Endothelial cell of umbilical vein (primary cell): Measurements from ENCODE around the gene KIAA0825. TPM values are rescaled to one million over a fixed set of nuclear protein-coding genes. Genes with fewer than 3 reads are reported as not detected.

ENCODE experiments used
- BruUV-seq: library from RNA; stranded (reverse); fragments of 400-500 nt; replicated peaks from 2 replicates; lab custom pipeline; 2021; lab: Mats Ljungman, UMichigan
- CTCF ChIA-PET: fragments of 300-600, 350-600 bp; sonication (Branson Sonifier 250); formaldehyde crosslinking; loops from one replicate; lab custom pipeline; 2021; ENCODE audit warnings: antibody characterized with exemption, inconsistent platforms; lab: Charles Lee
- POLR2A ChIA-PET: fragments of 300-600, 350-600 bp; sonication (Branson Sonifier 250); formaldehyde crosslinking; loops from one replicate; lab custom pipeline; 2021; ENCODE audit warnings: antibody characterized with exemption, inconsistent platforms; lab: Charles Lee
- DNase-seq: peaks from one replicate; pipeline ENCODE4 v3.0.0-alpha.2; 2011; ENCODE audit warnings: low read depth, low spot score
- FAIRE-seq: peaks from 2 replicates; lab custom pipeline; 2011; peaks lifted over from hg19 to GRCh38; lab: Jason Lieb, UNC
- H2AFZ ChIP-seq: 2 replicates; pipeline ENCODE4 v1.6.0; 2012; ENCODE audit warnings: low read depth, low read length, control low read depth, inconsistent platforms
- H3K27ac ChIP-seq: 2 replicates; pipeline ENCODE4 v1.5.1; 2011; ENCODE audit warnings: low read depth, mild to moderate bottlenecking, control low read depth, low read length, moderate library complexity; ENCODE audit not compliant: insufficient read depth
- H3K27me3 ChIP-seq, 2 experiments: 2 replicates each; pipeline versions ENCODE4 v1.6.0 to v1.6.1; 2011; ENCODE audit warnings: low read length in 2 of 2, mixed read lengths in 1 of 2; ENCODE audit not compliant: control insufficient read depth in 2 of 2, insufficient read depth in 2 of 2
- H3K36me3 ChIP-seq, 2 experiments: 2 replicates in 1 of 2; 3 replicates in 1 of 2; pipeline ENCODE4 v1.5.1; 2011; ENCODE audit warnings: low read length in 2 of 2, mild to moderate bottlenecking in 1 of 2, moderate library complexity in 1 of 2; ENCODE audit not compliant: control insufficient read depth in 2 of 2, insufficient read depth in 2 of 2; ENCODE audit errors: extremely low read depth in 1 of 2
- H3K4me1 ChIP-seq: 3 replicates; pipeline ENCODE4 v1.5.1; 2011; ENCODE audit warnings: mild to moderate bottlenecking, low read length; ENCODE audit not compliant: control insufficient read depth, insufficient read depth; ENCODE audit errors: extremely low read depth
- H3K4me2 ChIP-seq: 2 replicates; pipeline ENCODE4 v1.6.1; 2011; ENCODE audit warnings: low read length, control low read depth, mixed read lengths; ENCODE audit not compliant: insufficient read depth
- H3K4me3 ChIP-seq, 3 experiments: fragments of 200-600 bp in 1 of 3; sonication (generic), shearing (Covaris generic) in 1 of 3; replicated peaks in 1 of 3; 2 replicates each; pipeline ENCODE4 v1.5.1; 2011 to 2016; ENCODE audit warnings: control low read depth in 3 of 3, low read length in 3 of 3, mild to moderate bottlenecking in 2 of 3, inconsistent platforms in 1 of 3, low read depth in 1 of 3, moderate library complexity in 1 of 3; ENCODE audit not compliant: insufficient read depth in 1 of 3
- H3K79me2 ChIP-seq: 2 replicates; pipeline ENCODE4 v1.6.0; 2012; ENCODE audit warnings: low read length, inconsistent platforms; ENCODE audit not compliant: control insufficient read depth, insufficient read depth
- H3K9ac ChIP-seq: replicated peaks from 2 replicates; pipeline ENCODE3; 2011; ENCODE audit warnings: low read length, control low read depth; ENCODE audit not compliant: insufficient read depth; ENCODE audit errors: extremely low read depth
- H3K9me1 ChIP-seq: replicated peaks from 3 replicates; pipeline ENCODE4 v1.6.0; 2011; ENCODE audit warnings: mild to moderate bottlenecking, low read length; ENCODE audit not compliant: control insufficient read depth, insufficient read depth; ENCODE audit errors: extremely low read depth
- H3K9me3 ChIP-seq: replicated peaks from 2 replicates; pipeline ENCODE4 v1.5.1; 2012; ENCODE audit warnings: low read length, inconsistent platforms; ENCODE audit not compliant: control insufficient read depth, insufficient read depth
- H4K20me1 ChIP-seq: replicated peaks from 2 replicates; pipeline ENCODE3; 2011; ENCODE audit warnings: mild to moderate bottlenecking, low read length; ENCODE audit not compliant: control insufficient read depth, insufficient read depth; ENCODE audit errors: extremely low read depth
- CTCF ChIP-seq, 2 donors: IDR thresholded peaks; 1 replicate in 1 of 2; 2 replicates in 1 of 2; pipeline ENCODE4 v1.5.1; 2011; ENCODE audit warnings: low read length in 2 of 2, mild to moderate bottlenecking in 2 of 2, moderate library complexity in 2 of 2, control low read depth in 1 of 2, inconsistent platforms in 1 of 2, low read depth in 1 of 2; ENCODE audit not compliant: insufficient read depth in 1 of 2; ENCODE audit errors: extremely low read depth in 1 of 2
- EZH2 ChIP-seq: IDR thresholded peaks from 2 replicates; pipeline ENCODE4 v1.6.1; 2012; ENCODE audit warnings: borderline replicate concordance, low read depth, mild to moderate bottlenecking, moderate library complexity, low read length, inconsistent platforms; ENCODE audit not compliant: severe bottlenecking
- FOS ChIP-seq: IDR thresholded peaks from 2 replicates; pipeline ENCODE4 v1.6.1; 2011; ENCODE audit warnings: mild to moderate bottlenecking, low read length, moderate library complexity, borderline replicate concordance; ENCODE audit not compliant: insufficient read depth
- GATA2 ChIP-seq: IDR thresholded peaks from 2 replicates; pipeline ENCODE4 v1.7.0; 2011; ENCODE audit warnings: low read depth, mild to moderate bottlenecking, moderate library complexity, mixed read lengths, low read length; ENCODE audit not compliant: insufficient read length, insufficient read depth
- JUN ChIP-seq: IDR thresholded peaks from 2 replicates; pipeline ENCODE4 v1.6.1; 2011; ENCODE audit warnings: borderline replicate concordance, low read depth; ENCODE audit not compliant: insufficient read length, insufficient read depth
- MYC ChIP-seq: IDR thresholded peaks from one replicate; pipeline ENCODE4 v1.6.1; 2011; ENCODE audit warnings: mild to moderate bottlenecking, low read depth, low read length
- POLR2A ChIP-seq: IDR thresholded peaks from 2 replicates; pipeline ENCODE4 v1.6.1; 2012; ENCODE audit warnings: low read depth, mild to moderate bottlenecking, control low read depth, low read length
- POLR2AphosphoS5 ChIP-seq: IDR thresholded peaks from 2 replicates; pipeline ENCODE4 v1.6.1; 2012; ENCODE audit warnings: low read depth, mild to moderate bottlenecking, control low read depth, low read length, moderate library complexity; ENCODE audit not compliant: insufficient read depth
- dilution Hi-C: fragments of 300-500 bp; cut with MboI; formaldehyde crosslinking; loops from one replicate; pipeline ENCODE4 v1.15.0; 2019; ENCODE audit warnings: low sequenced_read_pairs; ENCODE audit not compliant: extremely low pct_ligation_motif_present
- intact Hi-C: fragments of 100-400 bp; cut with micrococcal nuclease; formaldehyde crosslinking; loops from one replicate; pipeline ENCODE4 v1.10.0; 2022
- polyA plus RNA-seq, 4 experiments: library from polyadenylated mRNA; depleted of rRNA in 3 of 4; stranded (reverse) in 3 of 4; unstranded in 1 of 4; fragments of >200 nt; gene quantifications; 2 replicates each; pipeline versions ENCODE4 v1.2.1 to v1.2.3, GENCODE V29; 2011 to 2012; ENCODE audit warnings: missing spikeins in 1 of 4
- total RNA-seq: library from RNA; stranded (reverse); gene quantifications from 2 replicates; pipeline ENCODE4 v1.2.3, GENCODE V29; 2021
- TF ChIP-seq, protein P1 (sequence below): IDR thresholded peaks from 2 replicates; pipeline ENCODE4 v1.6.1; 2011; ENCODE audit not compliant: insufficient read depth, insufficient read length

The KIAA0825 gene
- total and polyA plus RNA-seq, 2 donors (not counting 3 experiments of a cell fraction or from before 2014, with no cell fraction given): 0.15 to 1.1 TPM

- no peak overlapping the region for H3K4me3 ChIP-seq
- H3K27ac ChIP-seq: no peak overlapping the region
- no peak overlapping the region for H3K9ac ChIP-seq
- intact Hi-C loops (no loop called here), dilution Hi-C loops (no loop called here)
- no peaks in the 10 kb centered on the region for H4K20me1 ChIP-seq
- FAIRE-seq (no peak), DNase-seq (no peak)
- no peaks in the 10 kb centered on the region for H3K36me3 ChIP-seq
- H3K27me3 ChIP-seq: no peaks in the 10 kb centered on the region
- POLR2A ChIA-PET: no interaction called here
- BruUV-seq: no TSS peak
- CTCF ChIA-PET: no interaction called here
- TF ChIP-seq, protein P1, sequence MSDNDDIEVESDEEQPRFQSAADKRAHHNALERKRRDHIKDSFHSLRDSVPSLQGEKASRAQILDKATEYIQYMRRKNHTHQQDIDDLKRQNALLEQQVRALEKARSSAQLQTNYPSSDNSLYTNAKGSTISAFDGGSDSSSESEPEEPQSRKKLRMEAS: no peak
- TF ChIP-seq JUN (no peak), CTCF (IDR thresholded peaks at IDR 0.05; ENCODE audit: extremely low read depth in 1 of 2, insufficient read depth in 1 of 2, low read depth in 1 of 2, low read length in 2 of 2) (no peak), POLR2AphosphoS5 (no peak)
- H2AFZ ChIP-seq: no peak overlapping the region
- H3K4me1 ChIP-seq: no peaks in the 10 kb centered on the region
- no peaks in the 10 kb centered on the region for H3K79me2 ChIP-seq
- no peaks in the 10 kb centered on the region for H3K9me1 ChIP-seq
- H3K4me2 ChIP-seq: no peak overlapping the region
- no peaks in the 10 kb centered on the region for H3K9me3 ChIP-seq
Measured at GRCh38 chr5:94445726-94446125, 172.7 kb downstream of the KIAA0825 start.

DNA sequence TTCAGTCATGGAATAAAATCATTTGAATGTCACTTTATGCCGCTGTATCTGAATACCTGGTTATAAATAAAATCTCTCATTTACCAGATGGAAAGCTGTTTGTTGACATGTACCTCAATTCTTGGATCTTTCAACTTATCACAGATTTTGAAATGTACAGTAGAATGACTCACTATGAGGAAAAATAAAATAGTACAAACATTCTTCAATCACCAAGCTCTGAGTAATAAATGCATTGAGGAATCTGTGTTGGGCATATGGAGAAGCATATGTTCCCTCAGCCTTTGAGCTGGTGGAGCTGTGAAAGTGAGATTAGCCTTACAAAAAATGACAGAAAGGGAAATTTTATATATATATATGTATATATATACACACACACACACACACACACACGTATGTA is 175.4 kb downstream of the KIAA0825 start:
- dilution Hi-C loops (no loop called here), intact Hi-C loops (no loop called here)
- Histone ChIP-seq H3K27me3 (no peaks in the 10 kb centered on the region), H3K4me2 (no peak overlapping the region), H2AFZ (no peak overlapping the region), H3K4me3 (no peak overlapping the region), H3K9me1 (no peaks in the 10 kb centered on the region), H3K4me1 (no peaks in the 10 kb centered on the region), H4K20me1 (no peaks in the 10 kb centered on the region), H3K79me2 (no peaks in the 10 kb centered on the region), H3K27ac (no peak overlapping the region), H3K9me3 (no peaks in the 10 kb centered on the region), H3K9ac (no peak overlapping the region), H3K36me3 (no peaks in the 10 kb centered on the region)
- POLR2A ChIA-PET: no interaction called here
- no peak for FAIRE-seq
- no peak for DNase-seq
- CTCF ChIA-PET: no interaction called here
- TF ChIP-seq FOS (no peak), JUN (no peak), CTCF (IDR thresholded peaks at IDR 0.05; ENCODE audit: extremely low read depth in 1 of 2, insufficient read depth in 1 of 2, low read depth in 1 of 2, low read length in 2 of 2) (no peak), POLR2A (no peak), EZH2 (no peak), POLR2AphosphoS5 (no peak), MYC (no peak), GATA2 (no peak)
- TF ChIP-seq, protein P1: no peak
- BruUV-seq: no TSS peak
